Activated CD8-positive, alpha-beta memory T cell treated with anti-CD3 and anti-CD28 coated beads for 48 hours (primary cell): ENCODE data around the gene SYVN1.
"Not testable (repeated sequence)": the region's sequence is repeated elsewhere in the genome, so short reads cannot be mapped to it uniquely, and the experiment has no call there.

Source experiments
- DNase-seq, 3 experiments: peaks; one replicate each; pipeline ENCODE4 v3.0.0-alpha.2; 2020; ENCODE audit warnings: low read depth in 2 of 3, low spot score in 2 of 3

Gene SYVN1

GRCh38 chr11:65134240-65134951 lies at the start of gene SYVN1:
Gene SYVN1 (minus strand): TSS chr11:65134519. CDS start chr11:65133601, 918 bp downstream.
- DNase-seq = peak; percentile 84 to 87 (median 86)

GRCh38 chr11:65183201-65183891 lies 49.0 kb upstream of the SYVN1 start:
- DNase-seq = no peak

- DNase-seq = no peak
Measured at GRCh38 chr11:65182258-65183170, 48.2 kb upstream of the SYVN1 start.

GRCh38 chr11:65181569-65182257 lies 47.4 kb upstream of the SYVN1 start, which contains the start of gene CAPN1:
Gene CAPN1 (plus strand): TSS chr11:65181928. CDS start chr11:65182702, 774 bp downstream.
- peak; percentile 40 to 53 (median 49) for DNase-seq

- peak; percentile 18 to 41 (median 26) for DNase-seq
Measured at GRCh38 chr11:65180877-65181568, 46.7 kb upstream of the SYVN1 start.

GRCh38 chr11:65174571-65175010 lies 40.3 kb upstream of the SYVN1 start:
- DNase-seq = not testable (repeated sequence)

GRCh38 chr11:65172600-65172999 lies 38.3 kb upstream of the SYVN1 start:
- DNase-seq = no peak

- DNase-seq = no peak
Measured at GRCh38 chr11:65170058-65170534, 35.8 kb upstream of the SYVN1 start, which contains the start of gene SPDYC. Gene SPDYC (plus strand): TSS chr11:65170233. CDS start chr11:65171358, 1,125 bp downstream.

GRCh38 chr11:65169164-65169641 lies 34.9 kb upstream of the SYVN1 start:
- no peak for DNase-seq

- DNase-seq = no peak
Measured at GRCh38 chr11:65167656-65168055, 33.3 kb upstream of the SYVN1 start.

- no peak for DNase-seq
Measured at GRCh38 chr11:65166893-65167292, 32.6 kb upstream of the SYVN1 start.

- DNase-seq = no peak
Measured at GRCh38 chr11:65165410-65166317, 31.3 kb upstream of the SYVN1 start.

- DNase-seq = no peak
Measured at GRCh38 chr11:65163684-65164083, 29.4 kb upstream of the SYVN1 start.

GRCh38 chr11:65160643-65161042 lies 26.3 kb upstream of the SYVN1 start:
- DNase-seq = no peak

GRCh38 chr11:65159012-65159411 lies 24.7 kb upstream of the SYVN1 start:
- no peak for DNase-seq

GRCh38 chr11:65157336-65157735 lies 23.0 kb upstream of the SYVN1 start:
- DNase-seq = no peak

GRCh38 chr11:65156926-65157325 lies 22.6 kb upstream of the SYVN1 start:
- DNase-seq = no peak

GRCh38 chr11:65156256-65156655 lies 21.9 kb upstream of the SYVN1 start:
- no peak for DNase-seq

GRCh38 chr11:65152122-65152521 lies 17.8 kb upstream of the SYVN1 start:
- no peak for DNase-seq
